ENCODE measurements around the gene ZNF519.
"Not testable (repeated sequence)": the region's sequence is repeated elsewhere in the genome, so short reads cannot be mapped to it uniquely, and the experiment has no call there.

ZNF519 gene

DNA sequence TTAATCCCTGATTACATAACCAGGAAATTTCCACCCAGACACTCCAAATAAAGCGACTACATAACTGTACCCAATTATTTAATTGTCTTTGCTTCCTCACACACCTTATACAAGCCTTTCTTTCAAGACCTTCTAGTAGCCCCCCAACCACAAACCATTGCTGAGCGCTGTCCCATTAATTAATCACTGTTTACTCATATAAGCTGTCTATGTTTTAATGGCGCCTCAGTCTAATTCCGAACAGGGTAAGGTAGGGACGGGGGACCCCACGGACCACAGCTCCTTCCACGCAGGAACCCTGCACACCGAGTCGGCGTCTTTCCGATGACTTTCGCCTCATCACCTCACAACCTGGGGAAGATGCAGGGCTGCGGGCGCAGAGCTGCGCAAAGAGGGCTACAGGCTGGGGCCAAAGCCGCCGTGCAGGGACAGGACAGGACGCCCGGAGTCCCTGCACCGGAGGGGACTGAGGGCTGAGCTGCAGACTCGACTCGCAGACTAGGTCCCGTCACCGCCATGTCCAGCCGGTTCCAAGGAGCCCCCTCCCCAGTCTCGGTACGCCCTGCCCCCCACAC, 452 bp downstream of the ZNF519 start:
- not testable (repeated sequence) for H3K4me2 ChIP-seq (ENCODE audit: low read length); H2BK120ac ChIP-seq (ENCODE audit: low read depth, low read length); DNase-seq; H3K18ac ChIP-seq (ENCODE audit: low read length); H3K27ac ChIP-seq (ENCODE audit: low read depth, low read length); H3K36me3 ChIP-seq (ENCODE audit: control insufficient read depth, insufficient read depth, low read length); H3K27me3 ChIP-seq (ENCODE audit: insufficient read depth, low read length, poor library complexity); H2BK15ac ChIP-seq (replicated peaks; ENCODE audit: low read depth); H3K4ac ChIP-seq (ENCODE audit: low read depth, low read length); H3K23ac ChIP-seq (ENCODE audit: low read length); H2AK5ac ChIP-seq (ENCODE audit: low read length); H3K4me1 ChIP-seq (ENCODE audit: control insufficient read depth, low read depth, low read length); H2BK5ac ChIP-seq (ENCODE audit: low read length); H4K5ac ChIP-seq (ENCODE audit: low read length); H3K79me1 ChIP-seq (ENCODE audit: low read length); H4K8ac ChIP-seq (ENCODE audit: low read depth, low read length)
- Histone ChIP-seq H3K56ac (ENCODE audit: low read length) (peak overlapping the region; percentile 92), H3K79me2 (ENCODE audit: control insufficient read depth, insufficient read depth, low read length) (peaks cover 33% of the 10 kb centered on the region), H3K9ac (ENCODE audit: low read length) (peak overlapping the region; percentile 82), H3K4me3 (ENCODE audit: low read length) (peak overlapping the region; percentile 68)
- no CpG with 5 or more reads among the region's 27 CpGs for WGBS (ENCODE audit: extremely low coverage, insufficient coverage, low lambda C conversion rate)

DNA sequence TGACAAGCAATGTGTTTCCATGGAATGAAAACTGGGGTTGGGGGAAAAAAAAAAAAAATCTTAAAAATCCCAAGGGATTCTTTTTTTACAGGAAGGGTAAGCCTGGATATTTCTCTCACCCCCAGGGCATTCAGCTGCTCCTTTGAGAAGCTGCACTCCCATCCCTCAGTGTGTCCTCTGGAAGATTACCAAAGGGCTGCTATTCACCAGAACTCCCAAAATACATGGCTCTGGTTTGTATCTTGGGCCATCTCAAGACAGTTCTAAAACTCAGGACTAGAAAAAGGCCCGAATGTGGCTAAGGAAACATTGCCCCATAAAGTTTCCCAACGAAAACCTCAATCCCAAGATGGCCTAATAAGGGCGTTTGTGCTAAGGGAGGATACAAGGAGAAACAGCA, 1.4 kb downstream of the ZNF519 start:
- WGBS (ENCODE audit: extremely low coverage, insufficient coverage, low lambda C conversion rate): no CpG with 5 or more reads among the region's 3 CpGs
- H3K4me2 ChIP-seq (ENCODE audit: low read length); H3K79me1 ChIP-seq (ENCODE audit: low read length); H3K36me3 ChIP-seq (ENCODE audit: control insufficient read depth, insufficient read depth, low read length); H2BK15ac ChIP-seq (replicated peaks; ENCODE audit: low read depth); H2BK5ac ChIP-seq (ENCODE audit: low read length); H2AK5ac ChIP-seq (ENCODE audit: low read length); H3K27ac ChIP-seq (ENCODE audit: low read depth, low read length); H3K23ac ChIP-seq (ENCODE audit: low read length); H3K56ac ChIP-seq (ENCODE audit: low read length); H3K4ac ChIP-seq (ENCODE audit: low read depth, low read length); H4K8ac ChIP-seq (ENCODE audit: low read depth, low read length); H4K5ac ChIP-seq (ENCODE audit: low read length); H2BK120ac ChIP-seq (ENCODE audit: low read depth, low read length); H3K4me3 ChIP-seq (ENCODE audit: low read length); H3K27me3 ChIP-seq (ENCODE audit: insufficient read depth, low read length, poor library complexity); H3K4me1 ChIP-seq (ENCODE audit: control insufficient read depth, low read depth, low read length); H3K18ac ChIP-seq (ENCODE audit: low read length): not testable (repeated sequence)
- Histone ChIP-seq H3K79me2 (ENCODE audit: control insufficient read depth, insufficient read depth, low read length) (peaks cover 39% of the 10 kb centered on the region), H3K9ac (ENCODE audit: low read length) (peak overlapping the region; percentile 49)
- peak; percentile 16 for DNase-seq

DNA sequence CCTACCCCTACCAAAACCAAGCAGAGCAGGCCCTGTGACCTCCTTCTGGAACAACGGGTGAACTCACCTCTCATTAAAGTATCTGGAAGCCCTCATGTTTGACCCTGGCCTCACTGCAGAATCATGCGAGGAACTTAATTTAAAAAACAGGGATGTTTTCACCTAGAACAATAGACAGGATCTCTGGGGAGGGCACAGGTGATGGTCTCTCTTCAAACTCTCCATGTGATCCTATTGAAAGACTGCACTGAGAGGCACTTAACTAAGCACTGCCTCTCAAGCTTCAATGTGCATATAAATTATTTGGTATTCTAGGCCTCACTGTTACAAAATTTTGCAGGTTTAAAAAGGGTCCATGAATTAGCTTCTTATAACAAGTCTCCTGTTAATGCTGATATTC, 7.5 kb downstream of the ZNF519 start:
- Histone ChIP-seq H3K36me3 (ENCODE audit: control insufficient read depth, insufficient read depth, low read length) (no peaks in the 10 kb centered on the region), H3K23ac (ENCODE audit: low read length) (no peak overlapping the region), H4K8ac (ENCODE audit: low read depth, low read length) (no peak overlapping the region), H3K9ac (ENCODE audit: low read length) (no peak overlapping the region), H4K5ac (ENCODE audit: low read length) (no peak overlapping the region), H3K79me2 (ENCODE audit: control insufficient read depth, insufficient read depth, low read length) (peaks cover 43% of the 10 kb centered on the region), H3K4me1 (ENCODE audit: control insufficient read depth, low read depth, low read length) (no peaks in the 10 kb centered on the region), H3K4me3 (ENCODE audit: low read length) (no peak overlapping the region), H2BK15ac (replicated peaks; ENCODE audit: low read depth) (no peak overlapping the region), H3K79me1 (ENCODE audit: low read length) (no peaks in the 10 kb centered on the region), H2AK5ac (ENCODE audit: low read length) (no peak overlapping the region), H3K56ac (ENCODE audit: low read length) (no peak overlapping the region), H2BK5ac (ENCODE audit: low read length) (no peak overlapping the region), H3K4ac (ENCODE audit: low read depth, low read length) (no peak overlapping the region), H2BK120ac (ENCODE audit: low read depth, low read length) (no peak overlapping the region), H3K27me3 (ENCODE audit: insufficient read depth, low read length, poor library complexity) (no peaks in the 10 kb centered on the region), H3K27ac (ENCODE audit: low read depth, low read length) (no peak overlapping the region), H3K4me2 (ENCODE audit: low read length) (no peak overlapping the region), H3K18ac (ENCODE audit: low read length) (no peak overlapping the region)
- WGBS (ENCODE audit: extremely low coverage, insufficient coverage, low lambda C conversion rate): no CpG with 5 or more reads among the region's 2 CpGs
- DNase-seq: no peak

DNA sequence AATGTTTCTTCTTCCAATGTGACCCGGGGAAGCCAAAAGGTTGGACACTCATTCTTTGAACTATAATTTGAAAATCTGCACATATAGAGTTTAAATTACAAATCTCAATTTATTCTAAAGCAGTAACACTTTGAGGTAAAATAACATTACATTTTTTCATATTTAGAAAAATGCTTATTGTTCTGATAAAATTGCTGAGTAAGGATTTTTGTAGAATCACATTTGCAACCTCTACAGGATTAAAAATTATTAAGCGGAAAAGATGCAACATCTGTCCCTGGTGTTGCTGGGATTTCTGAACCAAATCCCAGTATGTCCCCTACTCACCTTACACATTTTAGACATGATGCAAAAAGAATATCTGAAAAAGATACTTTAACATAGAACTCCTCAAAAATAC, 10.1 kb downstream of the ZNF519 start:
- H4K5ac ChIP-seq (ENCODE audit: low read length): no peak overlapping the region
- no peak overlapping the region for H3K4me2 ChIP-seq (ENCODE audit: low read length)
- no peak overlapping the region for H3K27ac ChIP-seq (ENCODE audit: low read depth, low read length)
- H2BK5ac ChIP-seq (ENCODE audit: low read length): no peak overlapping the region
- peaks cover 42% of the 10 kb centered on the region for H3K79me2 ChIP-seq (ENCODE audit: control insufficient read depth, insufficient read depth, low read length)
- H3K56ac ChIP-seq (ENCODE audit: low read length): no peak overlapping the region
- no peaks in the 10 kb centered on the region for H3K4me1 ChIP-seq (ENCODE audit: control insufficient read depth, low read depth, low read length)
- DNase-seq: no peak
- WGBS (ENCODE audit: extremely low coverage, insufficient coverage, low lambda C conversion rate): no CpG with 5 or more reads among the region's 2 CpGs
- no peaks in the 10 kb centered on the region for H3K27me3 ChIP-seq (ENCODE audit: insufficient read depth, low read length, poor library complexity)
- peaks cover 5% of the 10 kb centered on the region for H3K79me1 ChIP-seq (ENCODE audit: low read length)
- no peak overlapping the region for H3K4ac ChIP-seq (ENCODE audit: low read depth, low read length)
- no peak overlapping the region for H2BK15ac ChIP-seq (replicated peaks; ENCODE audit: low read depth)
- H3K18ac ChIP-seq (ENCODE audit: low read length): no peak overlapping the region
- H4K8ac ChIP-seq (ENCODE audit: low read depth, low read length): no peak overlapping the region
- H3K23ac ChIP-seq (ENCODE audit: low read length): no peak overlapping the region
- H3K9ac ChIP-seq (ENCODE audit: low read length): no peak overlapping the region
- no peak overlapping the region for H2AK5ac ChIP-seq (ENCODE audit: low read length)
- no peak overlapping the region for H3K4me3 ChIP-seq (ENCODE audit: low read length)
- no peaks in the 10 kb centered on the region for H3K36me3 ChIP-seq (ENCODE audit: control insufficient read depth, insufficient read depth, low read length)
- no peak overlapping the region for H2BK120ac ChIP-seq (ENCODE audit: low read depth, low read length)

DNA sequence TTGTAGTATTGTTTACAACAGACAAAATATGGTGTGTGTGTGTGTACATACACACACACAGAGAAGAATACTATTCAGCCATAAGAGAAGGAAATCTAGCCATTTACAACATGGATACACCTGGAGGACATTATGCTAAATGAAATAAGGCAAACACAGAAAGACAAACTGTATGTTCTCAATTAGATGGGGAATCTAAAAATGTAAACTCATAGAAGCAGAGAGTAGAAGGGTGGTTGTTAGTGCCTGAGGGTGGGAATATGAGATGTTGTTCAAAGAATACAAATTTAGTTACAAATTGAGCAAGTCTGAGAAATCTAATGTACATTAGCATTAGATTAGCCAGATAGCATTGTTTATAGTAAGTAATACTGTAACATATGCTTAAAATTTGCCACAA, 11.3 kb downstream of the ZNF519 start:
- Histone ChIP-seq H2AK5ac (ENCODE audit: low read length) (no peak overlapping the region), H3K18ac (ENCODE audit: low read length) (no peak overlapping the region), H3K79me1 (ENCODE audit: low read length) (peaks cover 5% of the 10 kb centered on the region), H3K4me2 (ENCODE audit: low read length) (no peak overlapping the region), H3K4me1 (ENCODE audit: control insufficient read depth, low read depth, low read length) (no peaks in the 10 kb centered on the region), H2BK120ac (ENCODE audit: low read depth, low read length) (no peak overlapping the region), H3K27me3 (ENCODE audit: insufficient read depth, low read length, poor library complexity) (no peaks in the 10 kb centered on the region), H3K4ac (ENCODE audit: low read depth, low read length) (no peak overlapping the region), H4K5ac (ENCODE audit: low read length) (no peak overlapping the region), H3K79me2 (ENCODE audit: control insufficient read depth, insufficient read depth, low read length) (peaks cover 35% of the 10 kb centered on the region), H3K36me3 (ENCODE audit: control insufficient read depth, insufficient read depth, low read length) (no peaks in the 10 kb centered on the region), H3K27ac (ENCODE audit: low read depth, low read length) (no peak overlapping the region), H3K56ac (ENCODE audit: low read length) (no peak overlapping the region), H3K4me3 (ENCODE audit: low read length) (no peak overlapping the region), H4K8ac (ENCODE audit: low read depth, low read length) (no peak overlapping the region), H2BK5ac (ENCODE audit: low read length) (no peak overlapping the region), H3K23ac (ENCODE audit: low read length) (no peak overlapping the region), H3K9ac (ENCODE audit: low read length) (no peak overlapping the region), H2BK15ac (replicated peaks; ENCODE audit: low read depth) (no peak overlapping the region)
- DNase-seq: no peak

DNA sequence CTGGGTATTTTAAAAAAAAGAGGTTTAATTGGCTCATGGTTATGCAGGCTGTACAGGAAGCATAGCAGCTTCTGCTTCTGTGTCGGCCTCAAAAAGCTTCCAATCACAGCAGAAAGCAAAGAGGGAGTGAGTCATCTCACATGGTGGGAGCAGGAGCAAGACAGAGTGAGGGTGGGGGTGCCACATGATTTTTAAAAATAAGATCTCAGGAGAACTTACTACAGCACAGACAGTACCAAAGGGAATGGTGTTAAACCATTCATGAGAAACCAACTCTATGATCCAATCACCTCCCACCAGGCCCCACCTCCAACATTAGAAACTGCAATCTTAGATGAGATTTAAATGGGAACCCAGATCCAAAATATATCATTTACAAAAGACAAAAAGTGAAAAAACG, 14.6 kb downstream of the ZNF519 start:
- H3K36me3 ChIP-seq (ENCODE audit: control insufficient read depth, insufficient read depth, low read length): no peaks in the 10 kb centered on the region

More for the DNA sequence above, 14.6 kb downstream of the ZNF519 start:
- Histone ChIP-seq H2AK5ac (ENCODE audit: low read length) (no peak overlapping the region), H3K27me3 (ENCODE audit: insufficient read depth, low read length, poor library complexity) (no peaks in the 10 kb centered on the region), H3K4ac (ENCODE audit: low read depth, low read length) (no peak overlapping the region), H2BK5ac (ENCODE audit: low read length) (no peak overlapping the region), H3K18ac (ENCODE audit: low read length) (no peak overlapping the region), H3K4me2 (ENCODE audit: low read length) (no peak overlapping the region), H3K56ac (ENCODE audit: low read length) (no peak overlapping the region), H3K27ac (ENCODE audit: low read depth, low read length) (no peak overlapping the region), H3K4me3 (ENCODE audit: low read length) (no peak overlapping the region), H2BK120ac (ENCODE audit: low read depth, low read length) (no peak overlapping the region), H3K4me1 (ENCODE audit: control insufficient read depth, low read depth, low read length) (no peaks in the 10 kb centered on the region), H3K79me1 (ENCODE audit: low read length) (peaks cover 5% of the 10 kb centered on the region), H3K9ac (ENCODE audit: low read length) (no peak overlapping the region), H3K79me2 (ENCODE audit: control insufficient read depth, insufficient read depth, low read length) (peaks cover 21% of the 10 kb centered on the region), H4K8ac (ENCODE audit: low read depth, low read length) (no peak overlapping the region), H2BK15ac (replicated peaks; ENCODE audit: low read depth) (no peak overlapping the region), H3K23ac (ENCODE audit: low read length) (no peak overlapping the region), H4K5ac (ENCODE audit: low read length) (no peak overlapping the region)
- WGBS (ENCODE audit: extremely low coverage, insufficient coverage, low lambda C conversion rate): no CpG with 5 or more reads among the region's 2 CpGs
- no peak for DNase-seq
